Stomach (tissue), 4 donors: Measurements from ENCODE around the gene DAB1.

ENCODE experiments used
- EP300 ChIP-seq: sonication (generic); formaldehyde crosslinking; IDR thresholded peaks from one replicate; pipeline ENCODE4 v1.6.1; 2017; ENCODE audit warnings: antibody characterized with exemption
- POLR2A ChIP-seq, 4 donors: fragments of 450-650 bp; IDR thresholded peaks; one replicate each; pipeline ENCODE4 v1.6.1; 2016; ENCODE audit warnings: antibody characterized with exemption in 4 of 4, control low read depth in 2 of 4, mild to moderate bottlenecking in 1 of 4, moderate library complexity in 1 of 4
- POLR2AphosphoS5 ChIP-seq, 3 donors: sonication (generic); formaldehyde crosslinking; IDR thresholded peaks; one replicate each; pipeline ENCODE4 v1.6.1; 2016; ENCODE audit warnings: antibody characterized with exemption in 3 of 3
- TF ChIP-seq, protein P1 (sequence below), 7 experiments: fragments of 450-650 bp in 4 of 7; fragments of 200-600 bp in 3 of 7; sonication (generic) in 3 of 7; IDR thresholded peaks; one replicate each; pipeline ENCODE4 v1.5.1; 2016 to 2019; ENCODE audit warnings: antibody characterized with exemption in 7 of 7, control low read depth in 2 of 7, mild to moderate bottlenecking in 1 of 7

DNA sequence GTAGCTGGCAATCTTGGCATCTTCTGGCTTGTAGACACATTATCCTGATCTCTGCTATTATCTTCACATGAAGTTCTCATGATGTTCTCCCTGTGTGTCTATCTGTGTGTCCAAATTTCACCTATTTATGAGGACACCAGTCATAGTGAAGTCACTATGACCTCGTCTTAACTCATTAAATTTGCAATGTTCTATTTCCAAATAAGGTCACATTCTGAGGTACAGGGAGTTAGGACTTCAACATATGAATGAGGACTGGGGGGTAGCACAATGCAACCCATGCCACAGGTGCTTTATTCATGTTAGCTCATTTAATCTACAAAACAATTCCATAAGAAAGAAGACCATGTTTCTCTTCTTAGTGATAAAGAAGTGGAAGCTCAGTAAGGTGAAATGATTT, 251.8 kb downstream of the DAB1 start:
- TF ChIP-seq, protein P1, sequence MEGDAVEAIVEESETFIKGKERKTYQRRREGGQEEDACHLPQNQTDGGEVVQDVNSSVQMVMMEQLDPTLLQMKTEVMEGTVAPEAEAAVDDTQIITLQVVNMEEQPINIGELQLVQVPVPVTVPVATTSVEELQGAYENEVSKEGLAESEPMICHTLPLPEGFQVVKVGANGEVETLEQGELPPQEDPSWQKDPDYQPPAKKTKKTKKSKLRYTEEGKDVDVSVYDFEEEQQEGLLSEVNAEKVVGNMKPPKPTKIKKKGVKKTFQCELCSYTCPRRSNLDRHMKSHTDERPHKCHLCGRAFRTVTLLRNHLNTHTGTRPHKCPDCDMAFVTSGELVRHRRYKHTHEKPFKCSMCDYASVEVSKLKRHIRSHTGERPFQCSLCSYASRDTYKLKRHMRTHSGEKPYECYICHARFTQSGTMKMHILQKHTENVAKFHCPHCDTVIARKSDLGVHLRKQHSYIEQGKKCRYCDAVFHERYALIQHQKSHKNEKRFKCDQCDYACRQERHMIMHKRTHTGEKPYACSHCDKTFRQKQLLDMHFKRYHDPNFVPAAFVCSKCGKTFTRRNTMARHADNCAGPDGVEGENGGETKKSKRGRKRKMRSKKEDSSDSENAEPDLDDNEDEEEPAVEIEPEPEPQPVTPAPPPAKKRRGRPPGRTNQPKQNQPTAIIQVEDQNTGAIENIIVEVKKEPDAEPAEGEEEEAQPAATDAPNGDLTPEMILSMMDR (IDR thresholded peaks at IDR 0.05), result no peak
- no peak for TF ChIP-seq POLR2AphosphoS5 (IDR thresholded peaks at IDR 0.05)
- TF ChIP-seq POLR2A (IDR thresholded peaks at IDR 0.05), result no peak
- TF ChIP-seq EP300, result no peak
